ENCODE data around the gene SCN11A. TPM values are rescaled to one million over a fixed set of nuclear protein-coding genes. Genes with fewer than 3 reads are reported as not detected.
"Not testable (repeated sequence)": the region's sequence is repeated elsewhere in the genome, so short reads cannot be mapped to it uniquely, and the experiment has no call there.

SCN11A gene
- polyA plus RNA-seq, 2 of the 4 experiments (the other 2 are of a cell fraction) = 0.01 TPM; not detected in 1

- whole genome bisulfite sequencing (ENCODE audit: missing lambda C conversion rate) = 95% methylated on average over 1 of the region's 1 CpG
- DNase-seq (ENCODE audit: low read depth in 1 of 2, low spot score in 1 of 2) (no peak), FAIRE-seq (no peak), ATAC-seq (no peak)
- Histone ChIP-seq H3K4me3 (no peak overlapping the region), H3K4me2 (no peak overlapping the region), H3K27ac (no peak overlapping the region), H3K9me3 (no peaks in the 10 kb centered on the region), H3K4me1 (no peaks in the 10 kb centered on the region)
- ChIA-PET POLR2A (no interaction called here), CTCF (interaction anchor here (1.1 to 1.4 kb wide), 2 partner anchors 29 to 361 kb away, joined by 3 to 5 read pairs; no protein-coding TSS in a partner anchor)
- no peak for TF ChIP-seq KDM1A (IDR thresholded peaks at IDR 0.05; ENCODE audit: low read depth)
- no peak for TF ChIP-seq HOXB13 (CRISPR knock-in tag; IDR thresholded peaks at IDR 0.05; ENCODE audit: low read depth)
- no peak for TF ChIP-seq BHLHE40 (IDR thresholded peaks at IDR 0.05; ENCODE audit: low read depth, low read length)
- TF ChIP-seq JUN (IDR thresholded peaks at IDR 0.05) = no peak
Observed at GRCh38 chr3:39064646-39065045, 12.9 kb upstream of the SCN11A start.

DNA sequence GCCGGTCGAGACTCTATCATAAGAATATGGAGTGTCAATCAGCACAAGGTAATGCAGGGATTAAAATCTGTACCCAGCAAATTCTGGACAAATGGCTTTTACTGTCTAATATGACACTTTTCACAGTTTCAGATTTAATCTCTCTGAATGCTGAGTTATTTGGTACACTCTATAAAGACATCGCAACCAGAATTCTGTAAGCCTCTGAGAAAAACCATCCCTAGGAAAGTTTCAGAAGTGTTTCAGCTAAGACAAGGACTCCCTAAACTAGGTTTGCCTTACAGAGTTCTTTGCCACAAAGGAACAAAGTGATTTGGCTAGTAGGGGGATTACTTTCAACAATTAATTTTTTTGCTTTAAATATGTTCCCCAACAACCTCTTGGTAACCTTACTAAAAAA, 11.4 kb upstream of the SCN11A start:
- Histone ChIP-seq H3K4me2 (no peak overlapping the region), H3K4me3 (no peak overlapping the region), H3K9me3 (no peaks in the 10 kb centered on the region), H3K27ac (no peak overlapping the region), H3K4me1 (no peaks in the 10 kb centered on the region)
- no peak for FAIRE-seq
- no peak for ATAC-seq
- 89% methylated on average over 3 of the region's 3 CpGs for WGBS (ENCODE audit: missing lambda C conversion rate)
- ChIA-PET CTCF (interaction anchor here (1.6 kb wide), 1 partner anchor 225 kb away, joined by 4 read pairs; no protein-coding TSS in a partner anchor), POLR2A (no interaction called here)
- DNase-seq (ENCODE audit: low read depth in 1 of 2, low spot score in 1 of 2) = no peak
- TF ChIP-seq ESRRA (IDR thresholded peaks at IDR 0.05; ENCODE audit: borderline replicate concordance, low read length) (no peak), CBX2 (IDR thresholded peaks at IDR 0.05; ENCODE audit: borderline replicate concordance, low read depth) (no peak), CTCF (IDR thresholded peaks at IDR 0.05) (no peak), GATA3 (IDR thresholded peaks at IDR 0.05; ENCODE audit: borderline replicate concordance) (no peak), FOXS1 (CRISPR knock-in tag; IDR thresholded peaks at IDR 0.05) (no peak), RNF2 (IDR thresholded peaks at IDR 0.05; ENCODE audit: borderline replicate concordance, low read depth) (no peak), RFX5 (IDR thresholded peaks at IDR 0.05) (no peak), JUN (IDR thresholded peaks at IDR 0.05) (no peak), CBX8 (IDR thresholded peaks at IDR 0.05) (no peak), CHD4 (IDR thresholded peaks at IDR 0.05; ENCODE audit: borderline replicate concordance) (no peak), HOXA7 (CRISPR knock-in tag; IDR thresholded peaks at IDR 0.05) (no peak), MAZ (IDR thresholded peaks at IDR 0.05; ENCODE audit: borderline replicate concordance, low read depth, low read length) (no peak)

DNA sequence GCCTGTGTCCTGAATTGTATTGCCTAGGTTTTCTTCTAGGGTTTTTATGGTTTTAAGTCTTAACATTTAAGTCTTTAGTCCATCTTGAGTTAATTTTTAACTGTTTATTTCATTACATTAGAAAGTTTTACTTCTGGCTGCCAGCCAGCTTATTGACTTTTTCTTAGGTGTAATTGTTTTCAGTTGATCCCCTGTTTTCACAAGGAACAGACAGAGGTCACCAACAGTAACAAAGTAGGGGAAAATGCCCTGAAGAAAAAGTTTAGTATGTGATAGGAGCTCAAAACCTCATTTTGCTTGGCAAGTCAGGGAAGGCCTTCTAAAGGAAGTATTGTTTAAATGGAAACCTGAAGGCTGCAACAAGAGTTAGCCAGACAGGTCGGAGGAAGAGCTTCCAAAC, 10.4 kb upstream of the SCN11A start:
- Histone ChIP-seq H3K9me3 (no peaks in the 10 kb centered on the region), H3K27ac (no peak overlapping the region), H3K4me1 (no peaks in the 10 kb centered on the region), H3K4me3 (no peak overlapping the region), H3K4me2 (no peak overlapping the region)
- no peak for TF ChIP-seq NR3C1 (IDR thresholded peaks at IDR 0.05)
- no peak for TF ChIP-seq HOXB5 (CRISPR knock-in tag; IDR thresholded peaks at IDR 0.05)
- no peak for TF ChIP-seq FOXS1 (CRISPR knock-in tag; IDR thresholded peaks at IDR 0.05)
- no peak for TF ChIP-seq BCL3 (IDR thresholded peaks at IDR 0.05)
- no peak for TF ChIP-seq FOSL2 (IDR thresholded peaks at IDR 0.05)
- TF ChIP-seq FOSL2 (CRISPR knock-in tag; IDR thresholded peaks at IDR 0.05) = no peak
- TF ChIP-seq JUN (IDR thresholded peaks at IDR 0.05) = no peak
- TF ChIP-seq POLR2AphosphoS2 (conservative IDR thresholded peaks at IDR 0.05; ENCODE audit: low read length) = no peak
- TF ChIP-seq KDM1A (IDR thresholded peaks at IDR 0.05; ENCODE audit: low read depth) = no peak
- TF ChIP-seq CBX2 (IDR thresholded peaks at IDR 0.05; ENCODE audit: borderline replicate concordance, low read depth) = no peak
- TF ChIP-seq REST (IDR thresholded peaks at IDR 0.05) = no peak
- FAIRE-seq (no peak), DNase-seq (ENCODE audit: low read depth in 1 of 2, low spot score in 1 of 2) (no peak), ATAC-seq (no peak)
- ChIA-PET CTCF (no interaction called here), POLR2A (no interaction called here)
- 48% methylated on average over 1 of the region's 1 CpG for WGBS (ENCODE audit: missing lambda C conversion rate)

DNA sequence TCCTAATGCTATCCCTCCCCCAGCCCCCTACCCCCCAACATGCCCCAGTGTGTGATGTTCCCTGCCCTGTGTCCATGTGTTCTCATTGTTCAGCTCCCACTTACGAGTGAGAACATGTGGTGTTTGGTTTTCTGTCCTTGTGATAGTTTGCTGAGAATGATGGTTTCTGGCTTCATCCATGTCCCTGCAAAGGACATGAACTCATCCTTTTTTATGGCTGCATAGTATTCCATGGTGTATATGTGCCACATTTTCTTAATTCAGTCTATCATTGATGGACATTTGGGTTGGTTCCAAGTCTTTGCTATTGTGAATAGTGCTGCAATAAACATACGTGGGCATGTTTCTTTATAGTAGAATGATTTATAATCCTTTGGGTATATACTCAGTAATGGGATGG, 9.5 kb upstream of the SCN11A start:
- POLR2A ChIA-PET; H3K4me3 ChIP-seq; H3K4me1 ChIP-seq; H3K27ac ChIP-seq; H3K4me2 ChIP-seq; ATAC-seq; DNase-seq (ENCODE audit: low read depth in 1 of 2, low spot score in 1 of 2); FAIRE-seq; H3K9me3 ChIP-seq; CTCF ChIA-PET: not testable (repeated sequence)
- 72% methylated on average over 2 of the region's 2 CpGs for WGBS (ENCODE audit: missing lambda C conversion rate)

Data from A549 (cell line).